22Rv1 (cell line): ENCODE results near the gene DPEP1.

ENCODE experiments used
- CTCF ChIP-seq: fragments of 450-650 bp; IDR thresholded peaks from 2 replicates; pipeline ENCODE4 v1.5.1; 2017; ENCODE audit warnings: mild to moderate bottlenecking
- ZFX ChIP-seq: fragments of 450-650 bp; IDR thresholded peaks from 2 replicates; pipeline ENCODE4 v1.6.1; 2017; ENCODE audit warnings: antibody characterized with exemption, borderline replicate concordance

- no peak for TF ChIP-seq CTCF
- TF ChIP-seq ZFX = no peak
Measured at GRCh38 chr16:89653656-89654295, 40.3 kb downstream of the DPEP1 start.
